HCT116 (cell line): ENCODE data around the gene RFPL3. TPM values are rescaled to one million over a fixed set of nuclear protein-coding genes. Genes with fewer than 3 reads are reported as not detected.

Experiments used
- ATAC-seq: fragments of 200-7000 bp; cut with Tn5 transposase; 2 replicates; pipeline ENCODE4 v1.9.1; 2020; ENCODE audit warnings: mild to moderate bottlenecking, moderate library complexity
- BruUV-seq: library from RNA; stranded (reverse); fragments of 400-500 nt; replicated peaks from 2 replicates; lab custom pipeline; 2021; lab: Mats Ljungman, UMichigan
- CTCF ChIA-PET: fragments of 300-600 bp; sonication (Branson Sonifier 250); formaldehyde crosslinking; loops from one replicate; lab custom pipeline; 2021; ENCODE audit warnings: antibody characterized with exemption; lab: Charles Lee
- POLR2A ChIA-PET: fragments of 300-600, 350-600 bp; sonication (Branson Sonifier 250); formaldehyde crosslinking; loops from one replicate; lab custom pipeline; 2021; ENCODE audit warnings: antibody characterized with exemption; lab: Charles Lee
- RAD21 ChIA-PET, 2 experiments: fragments of 300-600 bp; sonication (Branson Sonifier 250); formaldehyde crosslinking; loops; one replicate each; lab custom pipeline; 2023; ENCODE audit warnings: low total read pairs in 2 of 2; ENCODE audit not compliant: uncharacterized antibody in 2 of 2, unreplicated experiment in 2 of 2, low non-redundant PET in 1 of 2; lab: Charles Lee
- DNase-seq: peaks from one replicate; pipeline ENCODE4 v3.0.0-alpha.2; 2010; ENCODE audit warnings: low read depth, low spot score
- H2AFZ ChIP-seq: fragments of 200-600 bp; shearing (Covaris generic), sonication (generic); 2 replicates; pipeline ENCODE4 v1.6.1; 2017; ENCODE audit warnings: low read depth, mixed run types, mixed read lengths, antibody characterized with exemption, low read length; ENCODE audit not compliant: poor library complexity, severe bottlenecking
- H3K27ac ChIP-seq: 2 replicates; pipeline ENCODE4 v1.5.1; 2012; ENCODE audit warnings: low read depth, low read length
- H3K27me3 ChIP-seq: fragments of 200-600 bp; sonication (generic); 2 replicates; pipeline ENCODE4 v1.6.1; 2016; ENCODE audit warnings: mixed run types, low read length, mixed read lengths; ENCODE audit not compliant: insufficient read depth
- H3K36me3 ChIP-seq, 2 experiments: fragments of 200-500 bp in 1 of 2; fragments of 200-600 bp in 1 of 2; sonication (Bioruptor generic) in 1 of 2; sonication (generic) in 1 of 2; 2 replicates each; pipeline versions ENCODE4 v1.5.1 to v1.6.1; 2014 to 2016; ENCODE audit warnings: low read length in 2 of 2, inconsistent platforms in 1 of 2, mixed read lengths in 1 of 2, mixed run types in 1 of 2; ENCODE audit not compliant: insufficient read depth in 2 of 2, control insufficient read depth in 1 of 2
- H3K4me1 ChIP-seq, 2 experiments: fragments of 200-600 bp in 1 of 2; sonication (generic) in 1 of 2; 2 replicates each; pipeline versions ENCODE4 v1.5.1 to v1.6.1; 2012 to 2017; ENCODE audit warnings: low read length in 2 of 2, inconsistent platforms in 1 of 2, mild to moderate bottlenecking in 1 of 2, mixed read lengths in 1 of 2, mixed run types in 1 of 2, moderate library complexity in 1 of 2; ENCODE audit not compliant: insufficient read depth in 2 of 2, control insufficient read depth in 1 of 2
- H3K4me2 ChIP-seq: fragments of 200-600 bp; sonication (generic); 2 replicates; pipeline ENCODE4 v1.6.1; 2017; ENCODE audit warnings: mixed run types, low read length, mixed read lengths
- H3K4me3 ChIP-seq, 2 experiments: fragments of 200-600 bp in 1 of 2; sonication (generic) in 1 of 2; replicated peaks in 1 of 2; 2 replicates each; pipeline ENCODE4 v1.5.1; 2011 to 2016; ENCODE audit warnings: low read length in 2 of 2, control low read depth in 1 of 2, low read depth in 1 of 2, mild to moderate bottlenecking in 1 of 2, mixed read lengths in 1 of 2, mixed run types in 1 of 2
- H3K79me2 ChIP-seq: fragments of 200-600 bp; sonication (generic); 2 replicates; pipeline ENCODE4 v1.6.1; 2017; ENCODE audit warnings: mild to moderate bottlenecking, mixed run types, low read length, moderate library complexity, mixed read lengths; ENCODE audit not compliant: insufficient read depth
- H3K9ac ChIP-seq: fragments of 200-600 bp; sonication (generic); 2 replicates; pipeline ENCODE4 v1.6.1; 2016; ENCODE audit warnings: low read length, mixed read lengths
- H3K9me2 ChIP-seq: fragments of 200-600 bp; sonication (generic), shearing (Covaris generic); 2 replicates; pipeline ENCODE4 v1.6.1; 2017; ENCODE audit warnings: mixed run types, mild to moderate bottlenecking, moderate library complexity; ENCODE audit not compliant: insufficient read depth
- H3K9me3 ChIP-seq, 2 experiments: fragments of 200-500 bp in 1 of 2; fragments of 200-600 bp in 1 of 2; sonication (Bioruptor generic) in 1 of 2; sonication (generic) in 1 of 2; 2 replicates each; pipeline ENCODE4 v1.6.1; 2014 to 2017; ENCODE audit warnings: low read length in 2 of 2, mixed read lengths in 2 of 2, inconsistent platforms in 1 of 2, low read depth in 1 of 2, mild to moderate bottlenecking in 1 of 2, mixed run types in 1 of 2, moderate library complexity in 1 of 2; ENCODE audit not compliant: control insufficient read depth in 1 of 2, insufficient read depth in 1 of 2
- H4K20me1 ChIP-seq: fragments of 200-600 bp; sonication (generic), shearing (Covaris generic); 2 replicates; pipeline ENCODE4 v1.6.1; 2017; ENCODE audit warnings: mixed run types, mild to moderate bottlenecking, moderate library complexity; ENCODE audit not compliant: insufficient read depth
- CEBPB ChIP-seq: IDR thresholded peaks from 2 replicates; pipeline ENCODE4 v1.6.1; 2012; ENCODE audit warnings: low read depth
- CTCF ChIP-seq, 3 experiments: fragments of 200-600 bp in 1 of 3; sonication (generic) in 1 of 3; IDR thresholded peaks in 2 of 3; conservative IDR thresholded peaks in 1 of 3; 2 replicates each; pipeline ENCODE4 v1.5.1; 2012 to 2017; ENCODE audit warnings: low read depth in 2 of 3, low read length in 2 of 3, antibody characterized with exemption in 1 of 3, borderline replicate concordance in 1 of 3, control low read depth in 1 of 3, mild to moderate bottlenecking in 1 of 3, mixed read lengths in 1 of 3, mixed run types in 1 of 3, moderate library complexity in 1 of 3; ENCODE audit not compliant: insufficient read depth in 1 of 3
- EGR1 ChIP-seq: IDR thresholded peaks from 2 replicates; pipeline ENCODE4 v1.6.1; 2012; ENCODE audit warnings: low read depth
- ELF1 ChIP-seq: IDR thresholded peaks from 2 replicates; pipeline ENCODE4 v1.6.1; 2012; ENCODE audit warnings: low read depth, borderline replicate concordance
- EZH2 ChIP-seq: fragments of 200-600 bp; sonication (generic); IDR thresholded peaks from 2 replicates; pipeline ENCODE4 v1.6.1; 2017; ENCODE audit warnings: antibody characterized with exemption, mixed run types
- JUND ChIP-seq: IDR thresholded peaks from 2 replicates; pipeline ENCODE4 v1.6.1; 2012
- MAX ChIP-seq: IDR thresholded peaks from 2 replicates; pipeline ENCODE4 v1.6.1; 2012
- POLR2A ChIP-seq: IDR thresholded peaks from 2 replicates; pipeline ENCODE4 v1.7.0; 2011; ENCODE audit warnings: borderline replicate concordance; ENCODE audit not compliant: insufficient read depth, insufficient read length; ENCODE audit errors: extremely low read depth
- POLR2AphosphoS5 ChIP-seq: IDR thresholded peaks from 2 replicates; pipeline ENCODE4 v1.6.1; 2011; ENCODE audit warnings: mild to moderate bottlenecking, low read depth, low read length, moderate library complexity
- REST ChIP-seq: IDR thresholded peaks from 2 replicates; pipeline ENCODE4 v1.6.1; 2012; ENCODE audit warnings: low read depth
- SP1 ChIP-seq: IDR thresholded peaks from 2 replicates; pipeline ENCODE4 v1.6.1; 2012; ENCODE audit warnings: low read depth
- YY1 ChIP-seq: IDR thresholded peaks from 2 replicates; pipeline ENCODE4 v1.6.1; 2011; ENCODE audit warnings: low read length, low read depth, moderate library complexity, mild to moderate bottlenecking; ENCODE audit not compliant: insufficient replicate concordance; ENCODE audit errors: extremely low read depth
- ZNF274 ChIP-seq: fragments of 200-500 bp; sonication (Bioruptor generic); IDR thresholded peaks from 2 replicates; pipeline ENCODE4 v1.6.1; 2014; ENCODE audit warnings: mild to moderate bottlenecking, low read depth, low read length, inconsistent platforms
- intact Hi-C: fragments of 100-400 bp; cut with micrococcal nuclease; formaldehyde crosslinking; loops from 2 replicates; pipeline ENCODE4 v1.10.0; 2022
- total RNA-seq: library from RNA; stranded (reverse); gene quantifications from one replicate; pipeline ENCODE4 v1.2.1, GENCODE V29; 2021; ENCODE audit not compliant: unreplicated experiment

RFPL3 gene
- total RNA-seq, 1 experiment from 2014 or later: not detected

GRCh38 chr22:32310777-32311176 lies 46.9 kb upstream of the RFPL3 start:
- ChIA-PET POLR2A (no interaction called here), CTCF (no interaction called here), RAD21 (no interaction called here)
- H3K4me3 ChIP-seq: no peak overlapping the region
- no peak overlapping the region for H2AFZ ChIP-seq
- no peaks in the 10 kb centered on the region for H3K79me2 ChIP-seq
- TF ChIP-seq MAX: no peak
- no peak for TF ChIP-seq EGR1
- no peak for TF ChIP-seq CEBPB
- no peak for TF ChIP-seq SP1
- TF ChIP-seq JUND: no peak
- TF ChIP-seq EZH2: no peak
- no peak for TF ChIP-seq YY1
- TF ChIP-seq POLR2AphosphoS5: no peak
- TF ChIP-seq REST: no peak
- no peak for TF ChIP-seq POLR2A
- no peak for TF ChIP-seq ELF1
- TF ChIP-seq ZNF274: no peak
- TF ChIP-seq CTCF (IDR thresholded peaks at IDR 0.05 in 2 of 3, conservative IDR thresholded peaks at IDR 0.05 in 1 of 3; ENCODE audit: borderline replicate concordance in 1 of 3, insufficient read depth in 1 of 3, low read depth in 2 of 3, low read length in 2 of 3): no peak
- no peak for DNase-seq
- no peaks in the 10 kb centered on the region for H3K27me3 ChIP-seq
- no peak overlapping the region for H3K4me2 ChIP-seq
- H3K36me3 ChIP-seq: no peaks in the 10 kb centered on the region
- no TSS peak for BruUV-seq
- H3K27ac ChIP-seq: no peak overlapping the region
- H3K9me3 ChIP-seq: no peaks in the 10 kb centered on the region
- intact Hi-C loops: no loop called here
- no peak overlapping the region for H3K9ac ChIP-seq
- no peak for ATAC-seq
- H3K9me2 ChIP-seq: no peaks in the 10 kb centered on the region
- no peaks in the 10 kb centered on the region for H4K20me1 ChIP-seq
- no peaks in the 10 kb centered on the region; a peak in 1 of 4 replicates for H3K4me1 ChIP-seq
